Ishikawa (cell line): ENCODE data around the gene CAPZA3.

Experiments
- CEBPB ChIP-seq: IDR thresholded peaks from 2 replicates; pipeline ENCODE4 v1.6.1; 2012
- CREB1 ChIP-seq: IDR thresholded peaks from 2 replicates; pipeline ENCODE4 v1.6.1; 2012; ENCODE audit warnings: low read depth
- EGR1 ChIP-seq: IDR thresholded peaks from 2 replicates; pipeline ENCODE4 v1.6.1; 2012
- EP300 ChIP-seq: IDR thresholded peaks from 2 replicates; pipeline ENCODE4 v1.6.1; 2012; ENCODE audit warnings: borderline replicate concordance
- FOXM1 ChIP-seq: IDR thresholded peaks from 2 replicates; pipeline ENCODE4 v1.6.1; 2012; ENCODE audit warnings: low read depth, borderline replicate concordance
- MAX ChIP-seq: IDR thresholded peaks from 2 replicates; pipeline ENCODE4 v1.6.1; 2012
- NFIC ChIP-seq: IDR thresholded peaks from 2 replicates; pipeline ENCODE4 v1.6.1; 2012
- RAD21 ChIP-seq: IDR thresholded peaks from 2 replicates; pipeline ENCODE4 v1.6.1; 2012; ENCODE audit warnings: low read depth
- REST ChIP-seq: IDR thresholded peaks from 2 replicates; pipeline ENCODE4 v1.6.1; 2012; ENCODE audit warnings: low read depth, mild to moderate bottlenecking
- TAF1 ChIP-seq: IDR thresholded peaks from 2 replicates; pipeline ENCODE4 v1.6.1; 2012; ENCODE audit warnings: low read depth, mild to moderate bottlenecking
- TCF12 ChIP-seq: IDR thresholded peaks from 2 replicates; pipeline ENCODE4 v1.6.1; 2012; ENCODE audit warnings: low read depth
- TEAD4 ChIP-seq: IDR thresholded peaks from 2 replicates; pipeline ENCODE4 v1.6.1; 2012
- YY1 ChIP-seq: IDR thresholded peaks from 2 replicates; pipeline ENCODE4 v1.6.1; 2012; ENCODE audit warnings: low read depth
- ZBTB7A ChIP-seq: IDR thresholded peaks from 2 replicates; pipeline ENCODE4 v1.6.1; 2012; ENCODE audit warnings: low read depth

- TF ChIP-seq CEBPB (peak; percentile 21; the same call in 1 of the 2 replicates), YY1 (no peak), CREB1 (no peak), ZBTB7A (no peak), EGR1 (no peak), TAF1 (no peak), REST (no peak), MAX (no peak), RAD21 (no peak), EP300 (no peak), NFIC (no peak), TCF12 (no peak), FOXM1 (no peak), TEAD4 (no peak)
Measured at GRCh38 chr12:18716236-18716635, 21.7 kb upstream of the CAPZA3 start.
